CD4-positive, alpha-beta T cell treated with Interleukin-15 for 4 hours (primary cell): ENCODE measurements around the gene ASPG.

Experiments
- DNase-seq: peaks from one replicate; pipeline ENCODE4 v3.0.0-alpha.2; 2020; ENCODE audit warnings: low spot score

ASPG gene

GRCh38 chr14:104085032-104085888 lies at the start of gene ASPG:
ASPG (plus strand) TSS chr14:104085700; CDS start chr14:104085771, 71 bp downstream.
- no peak for DNase-seq

GRCh38 chr14:104036212-104036611 lies 49.3 kb upstream of the ASPG start:
- DNase-seq: no peak

- DNase-seq: no peak
Measured at GRCh38 chr14:104037074-104037473, 48.4 kb upstream of the ASPG start.

- no peak for DNase-seq
Measured at GRCh38 chr14:104037903-104038302, 47.6 kb upstream of the ASPG start.

- no peak for DNase-seq
Measured at GRCh38 chr14:104039214-104039613, 46.3 kb upstream of the ASPG start.

GRCh38 chr14:104040539-104040938 lies 45.0 kb upstream of the ASPG start:
- DNase-seq: no peak

- DNase-seq: no peak
Measured at GRCh38 chr14:104041430-104042104, 43.9 kb upstream of the ASPG start.

GRCh38 chr14:104044016-104044415 lies 41.5 kb upstream of the ASPG start:
- DNase-seq: no peak

- DNase-seq: no peak
Measured at GRCh38 chr14:104047761-104048160, 37.7 kb upstream of the ASPG start.

GRCh38 chr14:104048758-104049507 lies 36.6 kb upstream of the ASPG start:
- DNase-seq: no peak

GRCh38 chr14:104049576-104050240 lies 35.8 kb upstream of the ASPG start:
- no peak for DNase-seq

GRCh38 chr14:104051092-104051813 lies 34.2 kb upstream of the ASPG start:
- no peak for DNase-seq

- no peak for DNase-seq
Measured at GRCh38 chr14:104054222-104054905, 31.1 kb upstream of the ASPG start.

- no peak for DNase-seq
Measured at GRCh38 chr14:104062281-104062680, 23.2 kb upstream of the ASPG start.

GRCh38 chr14:104064003-104064402 lies 21.5 kb upstream of the ASPG start:
- no peak for DNase-seq

- DNase-seq: no peak
Measured at GRCh38 chr14:104066279-104066678, 19.2 kb upstream of the ASPG start.

GRCh38 chr14:104066719-104067295 lies 18.7 kb upstream of the ASPG start:
- no peak for DNase-seq

GRCh38 chr14:104069541-104069940 lies 16.0 kb upstream of the ASPG start:
- DNase-seq: no peak

GRCh38 chr14:104072586-104072985 lies 12.9 kb upstream of the ASPG start:
- DNase-seq: no peak

- no peak for DNase-seq
Measured at GRCh38 chr14:104073764-104074163, 11.7 kb upstream of the ASPG start.
